NB4 (cell line): ENCODE measurements around the gene SYCE1.

ENCODE experiments used
- MYC ChIP-seq: IDR thresholded peaks from 2 replicates; pipeline ENCODE4 v1.6.1; 2011; ENCODE audit warnings: low read depth, low read length
- POLR2A ChIP-seq: IDR thresholded peaks from 2 replicates; pipeline ENCODE4 v1.6.1; 2011; ENCODE audit warnings: mild to moderate bottlenecking; ENCODE audit not compliant: insufficient read length; ENCODE audit errors: extremely low read depth
- TF ChIP-seq, protein P1 (sequence below): IDR thresholded peaks from one replicate; pipeline ENCODE4 v1.5.1; 2012; ENCODE audit warnings: low read depth, low read length
- TF ChIP-seq, protein P2 (sequence below): IDR thresholded peaks from 2 replicates; pipeline ENCODE4 v1.6.1; 2011; ENCODE audit warnings: low read depth, low read length

DNA sequence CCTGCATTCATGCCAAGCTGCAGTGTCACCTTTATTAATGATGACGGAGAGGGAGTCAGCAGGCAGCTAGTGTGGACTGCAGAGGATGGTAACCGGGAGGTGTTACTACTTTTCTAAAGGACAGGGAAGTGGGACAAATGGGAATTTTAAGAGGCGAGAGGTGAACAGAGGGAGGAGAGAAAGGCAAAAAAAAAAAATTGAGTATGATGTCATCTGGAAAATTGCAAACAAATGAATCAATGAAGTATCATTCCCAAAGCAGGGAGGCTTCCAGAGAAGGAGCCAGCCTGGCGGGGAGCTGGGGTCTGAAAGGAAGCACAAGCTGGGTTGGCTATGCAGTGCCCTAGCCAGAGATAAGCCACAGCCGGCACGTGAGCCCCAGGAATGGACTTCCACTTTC, 48.3 kb upstream of the SYCE1 start:
- TF ChIP-seq POLR2A (no peak), MYC (no peak)
- TF ChIP-seq, protein P1, sequence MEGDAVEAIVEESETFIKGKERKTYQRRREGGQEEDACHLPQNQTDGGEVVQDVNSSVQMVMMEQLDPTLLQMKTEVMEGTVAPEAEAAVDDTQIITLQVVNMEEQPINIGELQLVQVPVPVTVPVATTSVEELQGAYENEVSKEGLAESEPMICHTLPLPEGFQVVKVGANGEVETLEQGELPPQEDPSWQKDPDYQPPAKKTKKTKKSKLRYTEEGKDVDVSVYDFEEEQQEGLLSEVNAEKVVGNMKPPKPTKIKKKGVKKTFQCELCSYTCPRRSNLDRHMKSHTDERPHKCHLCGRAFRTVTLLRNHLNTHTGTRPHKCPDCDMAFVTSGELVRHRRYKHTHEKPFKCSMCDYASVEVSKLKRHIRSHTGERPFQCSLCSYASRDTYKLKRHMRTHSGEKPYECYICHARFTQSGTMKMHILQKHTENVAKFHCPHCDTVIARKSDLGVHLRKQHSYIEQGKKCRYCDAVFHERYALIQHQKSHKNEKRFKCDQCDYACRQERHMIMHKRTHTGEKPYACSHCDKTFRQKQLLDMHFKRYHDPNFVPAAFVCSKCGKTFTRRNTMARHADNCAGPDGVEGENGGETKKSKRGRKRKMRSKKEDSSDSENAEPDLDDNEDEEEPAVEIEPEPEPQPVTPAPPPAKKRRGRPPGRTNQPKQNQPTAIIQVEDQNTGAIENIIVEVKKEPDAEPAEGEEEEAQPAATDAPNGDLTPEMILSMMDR = no peak
- TF ChIP-seq, protein P2, sequence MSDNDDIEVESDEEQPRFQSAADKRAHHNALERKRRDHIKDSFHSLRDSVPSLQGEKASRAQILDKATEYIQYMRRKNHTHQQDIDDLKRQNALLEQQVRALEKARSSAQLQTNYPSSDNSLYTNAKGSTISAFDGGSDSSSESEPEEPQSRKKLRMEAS = no peak
